HepG2 (cell line): ENCODE results near the gene CER1. TPM values are rescaled to one million over a fixed set of nuclear protein-coding genes. Genes with fewer than 3 reads are reported as not detected.

ENCODE experiments used
- DNMT3B ChIP-seq: conservative IDR thresholded peaks from 2 replicates; pipeline ENCODE4 v1.6.1; 2016; ENCODE audit warnings: missing biosample characterization, control low read depth
- IRF1 ChIP-seq: sonication (generic); formaldehyde crosslinking; IDR thresholded peaks from 2 replicates; pipeline ENCODE4 v1.4.0; 2020; ENCODE audit warnings: low read depth, mild to moderate bottlenecking, missing genetic modification reagents
- NCOA1 ChIP-seq: sonication (generic); formaldehyde crosslinking; IDR thresholded peaks from 2 replicates; pipeline ENCODE4 v1.9.0; 2021; ENCODE audit warnings: missing genetic modification reagents
- TBP ChIP-seq: sonication (generic); formaldehyde crosslinking; IDR thresholded peaks from 2 replicates; pipeline ENCODE4 v1.5.0; 2020; ENCODE audit warnings: missing genetic modification reagents
- YY1 ChIP-seq: IDR thresholded peaks from 2 replicates; pipeline ENCODE4 v1.6.1; 2011; ENCODE audit warnings: low read length, low read depth, moderate library complexity, mild to moderate bottlenecking; ENCODE audit not compliant: insufficient read depth, insufficient replicate concordance
- ZNF282 ChIP-seq: fragments of 450-650 bp; IDR thresholded peaks from 2 replicates; pipeline ENCODE4 v1.6.1; 2018; ENCODE audit not compliant: partially characterized antibody
- ZNF44 ChIP-seq: sonication (generic); formaldehyde crosslinking; IDR thresholded peaks from 2 replicates; pipeline ENCODE4 v1.5.1; 2020; ENCODE audit warnings: mild to moderate bottlenecking, missing genetic modification reagents
- ZNF501 ChIP-seq: sonication (generic); formaldehyde crosslinking; IDR thresholded peaks from 2 replicates; pipeline ENCODE4 v1.5.1; 2020; ENCODE audit warnings: mild to moderate bottlenecking, moderate library complexity, missing genetic modification reagents
- ZNF556 ChIP-seq: sonication (generic); formaldehyde crosslinking; IDR thresholded peaks from 2 replicates; pipeline ENCODE4 v1.4.0; 2020; ENCODE audit warnings: mild to moderate bottlenecking, missing genetic modification reagents, borderline replicate concordance
- ZNF772 ChIP-seq: sonication (generic); formaldehyde crosslinking; IDR thresholded peaks from 2 replicates; pipeline ENCODE4 v1.5.0; 2020; ENCODE audit warnings: mild to moderate bottlenecking, missing genetic modification reagents
- ZSCAN29 ChIP-seq: sonication (generic); formaldehyde crosslinking; conservative IDR thresholded peaks from 2 replicates; pipeline ENCODE4 v1.4.0; 2020; ENCODE audit warnings: mild to moderate bottlenecking, missing genetic modification reagents
- polyA plus RNA-seq, 8 experiments: library from polyadenylated mRNA; depleted of rRNA in 3 of 8; stranded (reverse) in 7 of 8; unstranded in 1 of 8; fragments of >200 nt; fragmentation: Illumina TruSeq in 4 of 8; extraction: Trizol in 4 of 8; gene quantifications; 2 replicates each; pipeline versions ENCODE4 v1.2.1 to v1.2.3, GENCODE V29; 2011 to 2016; ENCODE audit warnings: low read depth in 4 of 8, missing spikeins in 1 of 8, mixed read lengths in 1 of 8; ENCODE audit not compliant: insufficient read depth in 1 of 8
- total RNA-seq, 5 experiments: library from RNA; depleted of rRNA; stranded (reverse); fragments of >200 nt; fragmentation: Illumina TruSeq; extraction: Trizol; gene quantifications; 2 replicates each; pipeline ENCODE4 v1.2.3, GENCODE V29; 2016; ENCODE audit warnings: low read depth in 1 of 5
- TF ChIP-seq, protein P1 (sequence below): sonication (generic); formaldehyde crosslinking; IDR thresholded peaks from 2 replicates; pipeline ENCODE4 v1.4.0; 2020; ENCODE audit warnings: missing genetic modification reagents
- TF ChIP-seq, protein P2 (sequence below): IDR thresholded peaks from 2 replicates; pipeline ENCODE4 v1.6.1; 2016; ENCODE audit warnings: missing biosample characterization, missing genetic modification reagents, low read depth
- TF ChIP-seq, protein P3 (sequence below): sonication (generic); formaldehyde crosslinking; IDR thresholded peaks from 2 replicates; pipeline ENCODE4 v1.4.0; 2020; ENCODE audit warnings: missing genetic modification reagents
- TF ChIP-seq, protein P4 (sequence below): sonication (generic); formaldehyde crosslinking; IDR thresholded peaks from 2 replicates; pipeline ENCODE4 v1.8.0; 2022; ENCODE audit warnings: missing genetic modification reagents, mild to moderate bottlenecking, borderline replicate concordance
- TF ChIP-seq, protein P5 (sequence below): sonication (generic); formaldehyde crosslinking; IDR thresholded peaks from 2 replicates; pipeline ENCODE4 v1.4.0; 2020; ENCODE audit warnings: mild to moderate bottlenecking, missing genetic modification reagents
- TF ChIP-seq, protein P6 (sequence below): sonication (generic); formaldehyde crosslinking; conservative IDR thresholded peaks from 2 replicates; pipeline ENCODE4 v1.4.0; 2020; ENCODE audit warnings: missing genetic modification reagents

CER1 gene
- total and polyA plus RNA-seq, 2 of the 13 experiments (the other 11 are each of a cell fraction or from before 2014, with no cell fraction given), result 0.18 TPM; not detected in 1

- TF ChIP-seq, protein P1, sequence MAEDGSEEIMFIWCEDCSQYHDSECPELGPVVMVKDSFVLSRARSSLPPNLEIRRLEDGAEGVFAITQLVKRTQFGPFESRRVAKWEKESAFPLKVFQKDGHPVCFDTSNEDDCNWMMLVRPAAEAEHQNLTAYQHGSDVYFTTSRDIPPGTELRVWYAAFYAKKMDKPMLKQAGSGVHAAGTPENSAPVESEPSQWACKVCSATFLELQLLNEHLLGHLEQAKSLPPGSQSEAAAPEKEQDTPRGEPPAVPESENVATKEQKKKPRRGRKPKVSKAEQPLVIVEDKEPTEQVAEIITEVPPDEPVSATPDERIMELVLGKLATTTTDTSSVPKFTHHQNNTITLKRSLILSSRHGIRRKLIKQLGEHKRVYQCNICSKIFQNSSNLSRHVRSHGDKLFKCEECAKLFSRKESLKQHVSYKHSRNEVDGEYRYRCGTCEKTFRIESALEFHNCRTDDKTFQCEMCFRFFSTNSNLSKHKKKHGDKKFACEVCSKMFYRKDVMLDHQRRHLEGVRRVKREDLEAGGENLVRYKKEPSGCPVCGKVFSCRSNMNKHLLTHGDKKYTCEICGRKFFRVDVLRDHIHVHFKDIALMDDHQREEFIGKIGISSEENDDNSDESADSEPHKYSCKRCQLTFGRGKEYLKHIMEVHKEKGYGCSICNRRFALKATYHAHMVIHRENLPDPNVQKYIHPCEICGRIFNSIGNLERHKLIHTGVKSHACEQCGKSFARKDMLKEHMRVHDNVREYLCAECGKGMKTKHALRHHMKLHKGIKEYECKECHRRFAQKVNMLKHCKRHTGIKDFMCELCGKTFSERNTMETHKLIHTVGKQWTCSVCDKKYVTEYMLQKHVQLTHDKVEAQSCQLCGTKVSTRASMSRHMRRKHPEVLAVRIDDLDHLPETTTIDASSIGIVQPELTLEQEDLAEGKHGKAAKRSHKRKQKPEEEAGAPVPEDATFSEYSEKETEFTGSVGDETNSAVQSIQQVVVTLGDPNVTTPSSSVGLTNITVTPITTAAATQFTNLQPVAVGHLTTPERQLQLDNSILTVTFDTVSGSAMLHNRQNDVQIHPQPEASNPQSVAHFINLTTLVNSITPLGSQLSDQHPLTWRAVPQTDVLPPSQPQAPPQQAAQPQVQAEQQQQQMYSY (CRISPR knock-in tag), result no peak
- no peak for TF ChIP-seq NCOA1 (CRISPR knock-in tag)
- TF ChIP-seq, protein P2, sequence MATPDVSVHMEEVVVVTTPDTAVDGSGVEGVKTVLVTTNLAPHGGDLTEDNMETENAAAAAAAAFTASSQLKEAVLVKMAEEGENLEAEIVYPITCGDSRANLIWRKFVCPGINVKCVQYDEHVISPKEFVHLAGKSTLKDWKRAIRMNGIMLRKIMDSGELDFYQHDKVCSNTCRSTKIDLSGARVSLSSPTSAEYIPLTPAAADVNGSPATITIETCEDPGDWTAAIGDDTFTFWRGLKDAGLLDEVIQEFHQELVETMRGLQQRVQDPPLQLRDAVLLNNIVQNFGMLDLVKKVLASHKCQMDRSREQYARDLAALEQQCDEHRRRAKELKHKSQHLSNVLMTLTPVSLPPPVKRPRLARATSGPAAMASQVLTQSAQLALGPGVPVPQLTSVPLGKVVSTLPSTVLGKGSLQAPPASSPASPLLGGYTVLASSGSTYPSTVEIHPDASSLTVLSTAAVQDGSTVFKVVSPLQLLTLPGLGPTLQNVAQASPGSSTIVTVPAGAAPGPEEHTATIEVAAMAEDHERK, result no peak
- TF ChIP-seq ZSCAN29, result peak; percentile 69; the same call in 1 of the 2 replicates
- no peak for TF ChIP-seq IRF1 (CRISPR knock-in tag)
- TF ChIP-seq YY1, result peak; percentile 28
- no peak for TF ChIP-seq TBP (CRISPR knock-in tag)
- TF ChIP-seq, protein P3, sequence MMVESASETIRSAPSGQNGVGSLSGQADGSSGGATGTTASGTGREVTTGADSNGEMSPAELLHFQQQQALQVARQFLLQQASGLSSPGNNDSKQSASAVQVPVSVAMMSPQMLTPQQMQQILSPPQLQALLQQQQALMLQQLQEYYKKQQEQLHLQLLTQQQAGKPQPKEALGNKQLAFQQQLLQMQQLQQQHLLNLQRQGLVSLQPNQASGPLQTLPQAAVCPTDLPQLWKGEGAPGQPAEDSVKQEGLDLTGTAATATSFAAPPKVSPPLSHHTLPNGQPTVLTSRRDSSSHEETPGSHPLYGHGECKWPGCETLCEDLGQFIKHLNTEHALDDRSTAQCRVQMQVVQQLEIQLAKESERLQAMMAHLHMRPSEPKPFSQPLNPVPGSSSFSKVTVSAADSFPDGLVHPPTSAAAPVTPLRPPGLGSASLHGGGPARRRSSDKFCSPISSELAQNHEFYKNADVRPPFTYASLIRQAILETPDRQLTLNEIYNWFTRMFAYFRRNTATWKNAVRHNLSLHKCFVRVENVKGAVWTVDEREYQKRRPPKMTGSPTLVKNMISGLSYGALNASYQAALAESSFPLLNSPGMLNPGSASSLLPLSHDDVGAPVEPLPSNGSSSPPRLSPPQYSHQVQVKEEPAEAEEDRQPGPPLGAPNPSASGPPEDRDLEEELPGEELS (CRISPR knock-in tag), result no peak
- TF ChIP-seq ZNF556 (CRISPR knock-in tag), result peak; percentile 28; the same call in 1 of the 2 replicates
- TF ChIP-seq, protein P4, sequence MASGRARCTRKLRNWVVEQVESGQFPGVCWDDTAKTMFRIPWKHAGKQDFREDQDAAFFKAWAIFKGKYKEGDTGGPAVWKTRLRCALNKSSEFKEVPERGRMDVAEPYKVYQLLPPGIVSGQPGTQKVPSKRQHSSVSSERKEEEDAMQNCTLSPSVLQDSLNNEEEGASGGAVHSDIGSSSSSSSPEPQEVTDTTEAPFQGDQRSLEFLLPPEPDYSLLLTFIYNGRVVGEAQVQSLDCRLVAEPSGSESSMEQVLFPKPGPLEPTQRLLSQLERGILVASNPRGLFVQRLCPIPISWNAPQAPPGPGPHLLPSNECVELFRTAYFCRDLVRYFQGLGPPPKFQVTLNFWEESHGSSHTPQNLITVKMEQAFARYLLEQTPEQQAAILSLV, result peak; percentile 77; the same call in 1 of the 2 replicates
- no peak; the same call in 1 of the 2 replicates for TF ChIP-seq ZNF772
- TF ChIP-seq, protein P5, sequence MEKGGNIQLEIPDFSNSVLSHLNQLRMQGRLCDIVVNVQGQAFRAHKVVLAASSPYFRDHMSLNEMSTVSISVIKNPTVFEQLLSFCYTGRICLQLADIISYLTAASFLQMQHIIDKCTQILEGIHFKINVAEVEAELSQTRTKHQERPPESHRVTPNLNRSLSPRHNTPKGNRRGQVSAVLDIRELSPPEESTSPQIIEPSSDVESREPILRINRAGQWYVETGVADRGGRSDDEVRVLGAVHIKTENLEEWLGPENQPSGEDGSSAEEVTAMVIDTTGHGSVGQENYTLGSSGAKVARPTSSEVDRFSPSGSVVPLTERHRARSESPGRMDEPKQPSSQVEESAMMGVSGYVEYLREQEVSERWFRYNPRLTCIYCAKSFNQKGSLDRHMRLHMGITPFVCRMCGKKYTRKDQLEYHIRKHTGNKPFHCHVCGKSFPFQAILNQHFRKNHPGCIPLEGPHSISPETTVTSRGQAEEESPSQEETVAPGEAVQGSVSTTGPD (CRISPR knock-in tag), result no peak
- TF ChIP-seq DNMT3B (CRISPR knock-in tag), result no peak
- peak; percentile 56; the same call in 1 of the 2 replicates for TF ChIP-seq ZNF501 (CRISPR knock-in tag)
- TF ChIP-seq ZNF282, result no peak
- TF ChIP-seq, protein P6, sequence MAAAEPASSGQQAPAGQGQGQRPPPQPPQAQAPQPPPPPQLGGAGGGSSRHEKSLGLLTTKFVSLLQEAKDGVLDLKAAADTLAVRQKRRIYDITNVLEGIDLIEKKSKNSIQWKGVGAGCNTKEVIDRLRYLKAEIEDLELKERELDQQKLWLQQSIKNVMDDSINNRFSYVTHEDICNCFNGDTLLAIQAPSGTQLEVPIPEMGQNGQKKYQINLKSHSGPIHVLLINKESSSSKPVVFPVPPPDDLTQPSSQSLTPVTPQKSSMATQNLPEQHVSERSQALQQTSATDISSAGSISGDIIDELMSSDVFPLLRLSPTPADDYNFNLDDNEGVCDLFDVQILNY, result peak; percentile 60; the same call in 1 of the 2 replicates
- TF ChIP-seq ZNF44 (CRISPR knock-in tag), result no peak
These were observed 29.2 kb downstream of the CER1 start, which contains the start of gene ZDHHC21 (continued) for GRCh38 chr9:14693251-14693861.
